Common myeloid progenitor, CD34-positive (primary cell): ENCODE results near the gene ITSN2.
A peak's percentile ranks its signal among the peaks of the same experiment; 100 is the strongest.

Experiments
- CTCF ChIA-PET: fragments of 350-600 bp; sonication (Branson Sonifier 250); formaldehyde crosslinking; loops from one replicate; lab custom pipeline; 2021; ENCODE audit warnings: antibody characterized with exemption; lab: Charles Lee
- POLR2A ChIA-PET: fragments of 350-600 bp; sonication (Branson Sonifier 250); formaldehyde crosslinking; loops from one replicate; lab custom pipeline; 2021; ENCODE audit warnings: antibody characterized with exemption; lab: Charles Lee
- DNase-seq, 3 donors: peaks; one replicate each; pipeline versions ENCODE4 v3.0.0 to v3.0.0-alpha.2; 2013
- H3K27ac ChIP-seq, 2 experiments: 1 replicate in 1 of 2; 2 replicates in 1 of 2; pipeline ENCODE4 v1.7.0; 2013; ENCODE audit warnings: inconsistent platforms in 2 of 2, low read length in 2 of 2, mild to moderate bottlenecking in 2 of 2, low read depth in 1 of 2, moderate library complexity in 1 of 2; ENCODE audit not compliant: severe bottlenecking in 2 of 2, insufficient read depth in 1 of 2, poor library complexity in 1 of 2
- H3K27me3 ChIP-seq, 5 experiments: replicated peaks in 2 of 5; 1 replicate in 3 of 5; 2 replicates in 2 of 5; pipeline versions ENCODE4 v1.6.1 to v1.7.0; 2013; ENCODE audit warnings: low read length in 4 of 5, mild to moderate bottlenecking in 2 of 5, moderate library complexity in 2 of 5, inconsistent platforms in 1 of 5; ENCODE audit not compliant: insufficient read depth in 5 of 5, control insufficient read depth in 4 of 5
- H3K36me3 ChIP-seq, 4 experiments: 1 replicate in 2 of 4; 2 replicates in 2 of 4; pipeline versions ENCODE4 v1.6.1 to v1.7.0; 2013; ENCODE audit warnings: low read length in 3 of 4, control low read depth in 1 of 4, mild to moderate bottlenecking in 1 of 4; ENCODE audit not compliant: control insufficient read depth in 4 of 4, insufficient read depth in 4 of 4
- H3K4me1 ChIP-seq, 4 experiments: 1 replicate in 3 of 4; 2 replicates in 1 of 4; pipeline versions ENCODE4 v1.6.1 to v1.7.1; 2013; ENCODE audit warnings: low read length in 3 of 4, mild to moderate bottlenecking in 3 of 4, control low read depth in 1 of 4, inconsistent platforms in 1 of 4, moderate library complexity in 1 of 4; ENCODE audit not compliant: control insufficient read depth in 4 of 4, insufficient read depth in 4 of 4; ENCODE audit errors: control extremely low read depth in 1 of 4
- H3K4me3 ChIP-seq, 7 experiments: 1 replicate in 4 of 7; 2 replicates in 3 of 7; pipeline versions ENCODE4 v1.5.1 to v1.7.0; 2013; ENCODE audit warnings: mild to moderate bottlenecking in 7 of 7, low read length in 6 of 7, moderate library complexity in 6 of 7, inconsistent platforms in 2 of 7, low read depth in 2 of 7, control low read depth in 1 of 7; ENCODE audit not compliant: insufficient read depth in 4 of 7, control insufficient read depth in 1 of 7; ENCODE audit errors: extremely low read depth in 1 of 7
- H3K9me3 ChIP-seq, 5 experiments: 1 replicate in 4 of 5; 2 replicates in 1 of 5; pipeline versions ENCODE4 v1.6.1 to v1.7.1; 2013; ENCODE audit warnings: low read length in 4 of 5, mild to moderate bottlenecking in 2 of 5, inconsistent platforms in 1 of 5, low read depth in 1 of 5, moderate library complexity in 1 of 5; ENCODE audit not compliant: control insufficient read depth in 4 of 5, insufficient read depth in 2 of 5; ENCODE audit errors: control extremely low read depth in 1 of 5
- WGBS: methylation state at CpG from one replicate; pipeline ENCODE4 v1.1.5; 2013; ENCODE audit not compliant: insufficient coverage; 5-methylcytosine and 5-hydroxymethylcytosine counted together

ITSN2 gene

GRCh38 chr2:24354957-24355356 lies 5.4 kb downstream of the ITSN2 start:
- Histone ChIP-seq H3K9me3 (no peaks in the 10 kb centered on the region), H3K36me3 (no peaks in the 10 kb centered on the region), H3K4me3 (peak overlapping the region in 3 of 7 experiments; percentile 12 to 52 (median 21)), H3K27me3 (no peaks in the 10 kb centered on the region), H3K4me1 (peaks cover 27 to 55% (median 41%) of the 10 kb centered on the region in 4 experiments), H3K27ac (peak overlapping the region; percentile 46 to 48)
- 43% methylated on average over 1 of the region's 1 CpG for WGBS
- no peak for DNase-seq
- CTCF ChIA-PET, result interaction anchor here (0.6 to 1.8 kb wide), 9 partner anchors 10 to 161 kb away, joined by 3 to 8 read pairs (median 4); no protein-coding TSS in a partner anchor
- POLR2A ChIA-PET, result interaction anchor here (0.6 kb wide), 1 partner anchor 109 kb away, joined by 3 read pairs; no protein-coding TSS in a partner anchor

GRCh38 chr2:24354395-24354794 lies 5.9 kb downstream of the ITSN2 start:
- Histone ChIP-seq H3K9me3 (no peaks in the 10 kb centered on the region), H3K36me3 (no peaks in the 10 kb centered on the region), H3K27me3 (no peaks in the 10 kb centered on the region), H3K27ac (peak overlapping the region; percentile 46 to 48), H3K4me1 (peaks cover 26 to 54% (median 41%) of the 10 kb centered on the region in 4 experiments), H3K4me3 (peak overlapping the region in 2 of 7 experiments; percentile 21 to 33)
- CTCF ChIA-PET, result interaction anchor here (0.9 to 1.8 kb wide), 7 partner anchors 10 to 30 kb away, joined by 3 to 8 read pairs (median 4); no protein-coding TSS in a partner anchor
- 43% methylated on average over 1 of the region's 3 CpGs for WGBS
- POLR2A ChIA-PET, result no interaction called here
- DNase-seq, result peak in 1 of 3 donors; percentile 35

GRCh38 chr2:24353973-24354372 lies 6.4 kb downstream of the ITSN2 start:
- Histone ChIP-seq H3K9me3 (no peaks in the 10 kb centered on the region), H3K4me1 (peaks cover 22 to 54% (median 38%) of the 10 kb centered on the region in 4 experiments), H3K36me3 (no peaks in the 10 kb centered on the region), H3K4me3 (peak overlapping the region in 2 of 7 experiments; percentile 21 to 33), H3K27me3 (no peaks in the 10 kb centered on the region), H3K27ac (peak overlapping the region; percentile 46 to 48)
- WGBS, result no CpG with 5 or more reads among the region's 1 CpG
- ChIA-PET POLR2A (no interaction called here), CTCF (interaction anchor here (0.9 to 1.8 kb wide), 6 partner anchors 12 to 30 kb away, joined by 3 to 8 read pairs (median 4); no protein-coding TSS in a partner anchor)
- peak in 1 of 3 donors; percentile 55 for DNase-seq

- Histone ChIP-seq H3K4me3 (no peak overlapping the region), H3K27me3 (no peaks in the 10 kb centered on the region), H3K9me3 (no peaks in the 10 kb centered on the region), H3K27ac (no peak overlapping the region), H3K4me1 (peaks cover 17 to 53% (median 33%) of the 10 kb centered on the region in 4 experiments), H3K36me3 (no peaks in the 10 kb centered on the region)
- ChIA-PET POLR2A (no interaction called here), CTCF (interaction anchor here (0.7 kb wide), 1 partner anchor 165 kb away, joined by 3 read pairs; no protein-coding TSS in a partner anchor)
- WGBS, result 90% methylated on average over 4 of the region's 5 CpGs
- no peak for DNase-seq
These were observed 7.0 kb downstream of the ITSN2 start for GRCh38 chr2:24353364-24353763.

GRCh38 chr2:24352664-24353063 lies 7.7 kb downstream of the ITSN2 start:
- Histone ChIP-seq H3K27ac (peak overlapping the region in 1 of 2 experiments; percentile 5), H3K9me3 (no peaks in the 10 kb centered on the region), H3K27me3 (no peaks in the 10 kb centered on the region), H3K36me3 (no peaks in the 10 kb centered on the region), H3K4me1 (peaks cover 14 to 50% (median 30%) of the 10 kb centered on the region in 4 experiments), H3K4me3 (no peak overlapping the region)
- ChIA-PET CTCF (interaction anchor here (0.7 to 1.0 kb wide), 2 partner anchors 18 to 165 kb away, joined by 3 read pairs; no protein-coding TSS in a partner anchor), POLR2A (no interaction called here)
- DNase-seq, result no peak

- WGBS, result no CpG with 5 or more reads among the region's 1 CpG
- no peak for DNase-seq
- H3K4me3 ChIP-seq, result no peak overlapping the region
- ChIA-PET CTCF (interaction anchor here (1.0 to 1.6 kb wide), 2 partner anchors 9 to 17 kb away, joined by 3 to 4 read pairs; partner anchors contain the start of gene ITSN2), POLR2A (interaction anchor here (1.3 kb wide), 1 partner anchor 8 kb away, joined by 6 read pairs; the partner anchor contains the start of gene ITSN2)
- no peak overlapping the region for H3K27ac ChIP-seq
- no peaks in the 10 kb centered on the region for H3K36me3 ChIP-seq
- no peaks in the 10 kb centered on the region for H3K9me3 ChIP-seq
- peaks cover 14 to 50% (median 30%) of the 10 kb centered on the region in 4 experiments for H3K4me1 ChIP-seq
- H3K27me3 ChIP-seq, result no peaks in the 10 kb centered on the region
These were observed 8.4 kb downstream of the ITSN2 start for GRCh38 chr2:24351981-24352380.

GRCh38 chr2:24351627-24351938 lies 8.8 kb downstream of the ITSN2 start:
- H3K27ac ChIP-seq, result peak overlapping the region in 1 of 2 experiments; percentile 9
- no peaks in the 10 kb centered on the region for H3K9me3 ChIP-seq
- no peaks in the 10 kb centered on the region for H3K27me3 ChIP-seq
- H3K4me3 ChIP-seq, result peak overlapping the region in 2 of 7 experiments; percentile 6 to 35
- POLR2A ChIA-PET, result interaction anchor here (1.3 kb wide), 1 partner anchor 9 kb away, joined by 6 read pairs; the partner anchor contains the start of gene ITSN2
- WGBS, result 100% methylated on average over 1 of the region's 3 CpGs
- H3K36me3 ChIP-seq, result no peaks in the 10 kb centered on the region
- peaks cover 14 to 50% (median 30%) of the 10 kb centered on the region in 4 experiments for H3K4me1 ChIP-seq
- CTCF ChIA-PET, result interaction anchor here (1.0 to 1.6 kb wide), 4 partner anchors 9 to 16 kb away, joined by 4 to 6 read pairs (median 4); partner anchors contain the start of gene ITSN2
- peak in 1 of 3 donors; percentile 45 for DNase-seq
